GM19043 (cell line): ENCODE results near the gene AP2B1.

Experiments
- ATAC-seq: cut with Tn5 transposase; IDR thresholded peaks from one replicate; pipeline ENCODE4 v1.9.1; 2021; ENCODE audit warnings: low read depth; ENCODE audit not compliant: unreplicated experiment

The AP2B1 gene

DNA sequence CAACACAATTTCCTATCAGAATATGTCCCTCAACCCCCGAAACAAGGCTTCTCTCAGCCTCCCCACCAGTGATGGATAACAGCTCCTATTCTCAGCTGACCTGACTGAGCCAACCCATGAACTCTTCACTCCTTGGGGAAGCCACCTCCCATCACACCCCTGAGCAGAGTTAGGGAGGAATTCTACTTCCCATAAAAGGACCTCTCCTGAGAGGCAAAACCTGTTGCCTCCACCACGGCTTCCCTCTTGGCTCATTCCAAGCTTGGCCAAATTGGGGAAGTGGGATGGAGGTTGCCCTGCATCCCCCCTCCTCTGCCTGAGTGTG, 138.6 kb downstream of the AP2B1 start:
- ATAC-seq = no peak

DNA sequence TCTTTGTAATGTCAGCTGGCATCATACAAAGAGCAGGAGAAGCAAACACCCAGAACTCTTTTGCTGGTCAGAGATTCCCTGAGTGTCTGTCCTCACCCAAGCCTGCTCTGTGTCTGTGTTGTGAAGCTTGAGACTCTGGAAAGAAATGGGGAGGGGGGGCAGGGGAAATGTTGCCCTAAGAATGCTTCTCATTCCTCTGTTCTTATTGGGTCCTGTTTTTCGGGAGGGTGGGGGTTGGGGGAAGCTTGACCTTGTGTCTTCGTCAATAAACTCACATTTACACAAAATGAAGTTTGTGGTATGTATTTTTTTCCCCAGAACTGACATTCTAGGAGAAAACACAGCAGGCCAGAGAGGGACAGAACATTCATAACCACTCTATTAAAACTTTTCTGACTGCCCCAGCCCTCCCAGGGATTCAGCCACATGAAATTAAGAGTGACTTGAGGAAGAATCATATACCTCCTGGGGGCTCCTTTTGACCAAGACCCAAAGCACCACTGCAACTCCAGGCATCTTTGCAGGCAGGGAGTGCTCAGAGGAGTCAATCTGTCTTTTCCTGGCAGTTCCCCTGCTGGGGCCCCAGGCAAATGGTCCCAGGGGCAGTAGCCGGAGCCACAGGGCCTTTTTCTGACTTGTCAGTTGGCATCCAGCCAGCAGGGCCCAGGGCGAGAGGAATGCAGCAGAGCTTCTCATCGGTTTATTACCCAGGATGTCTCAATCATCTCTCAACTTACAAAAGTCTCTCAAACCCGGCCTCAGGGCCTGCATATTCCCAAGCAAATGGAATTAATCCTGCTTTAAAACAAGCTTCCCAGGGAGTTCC, 139.2 kb downstream of the AP2B1 start:
- ATAC-seq = no peak

DNA sequence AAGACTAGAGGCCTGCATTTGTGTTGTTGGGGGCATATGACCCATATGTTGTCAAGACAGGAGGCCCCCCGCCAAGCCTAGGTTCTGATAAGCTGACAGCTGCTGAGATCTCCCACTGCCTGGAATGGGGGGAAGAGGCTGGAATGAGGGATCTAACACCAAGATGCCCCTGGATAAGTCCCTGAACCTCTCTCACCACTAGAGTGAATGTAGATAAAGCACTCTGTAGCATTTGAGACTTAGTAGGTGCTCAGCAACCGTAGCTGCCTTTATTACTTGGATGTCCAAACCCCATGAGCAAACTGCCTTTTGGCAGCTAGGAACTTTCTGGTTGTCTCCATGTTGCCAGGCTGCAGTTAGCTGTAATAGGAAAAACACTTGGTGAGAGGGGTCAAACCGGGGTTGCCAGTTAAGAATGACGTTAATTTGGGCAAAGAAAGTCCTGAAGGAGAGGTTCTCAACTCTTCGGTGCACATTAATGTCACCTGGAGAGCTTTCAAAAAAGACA, 139.9 kb downstream of the AP2B1 start:
- ATAC-seq = no peak

DNA sequence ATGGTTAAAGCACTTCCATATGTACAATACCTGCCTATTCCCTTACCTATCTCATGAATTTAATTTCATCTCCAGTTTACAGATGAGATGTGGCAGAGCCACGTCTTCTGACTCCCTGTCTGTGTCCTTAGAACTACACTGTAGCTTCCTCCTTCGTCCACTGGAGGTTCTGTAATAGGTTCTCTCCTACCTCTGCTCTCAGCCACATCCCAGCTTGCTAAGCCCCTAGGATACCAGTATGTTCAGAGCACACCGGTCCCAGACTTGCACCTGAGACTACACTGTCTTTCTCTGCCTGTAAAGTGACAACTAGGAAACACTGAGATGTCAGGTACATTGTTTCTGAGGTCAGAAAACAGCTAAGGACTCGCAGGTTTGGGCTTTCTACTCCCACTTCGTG, 140.5 kb downstream of the AP2B1 start:
- no peak for ATAC-seq

DNA sequence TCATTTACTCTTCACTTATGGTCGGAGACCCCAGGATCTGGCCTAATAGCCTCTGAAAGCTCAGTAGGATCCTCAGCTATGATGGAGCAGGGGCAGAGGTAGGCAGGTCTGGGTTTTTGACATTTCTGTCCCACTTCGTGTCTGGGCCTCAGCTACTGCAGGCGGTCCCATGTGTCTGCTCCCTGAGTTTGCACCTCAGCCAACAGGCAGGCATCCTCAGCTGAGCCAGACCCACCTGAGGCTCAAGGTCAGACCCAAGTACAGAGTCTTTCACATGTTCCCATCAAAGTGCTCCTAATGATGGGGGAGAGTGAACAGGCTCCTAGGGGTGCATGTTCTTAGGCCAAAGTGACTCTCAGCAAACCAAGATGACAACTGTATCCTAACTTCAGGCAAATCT, 141.4 kb downstream of the AP2B1 start:
- no peak for ATAC-seq

DNA sequence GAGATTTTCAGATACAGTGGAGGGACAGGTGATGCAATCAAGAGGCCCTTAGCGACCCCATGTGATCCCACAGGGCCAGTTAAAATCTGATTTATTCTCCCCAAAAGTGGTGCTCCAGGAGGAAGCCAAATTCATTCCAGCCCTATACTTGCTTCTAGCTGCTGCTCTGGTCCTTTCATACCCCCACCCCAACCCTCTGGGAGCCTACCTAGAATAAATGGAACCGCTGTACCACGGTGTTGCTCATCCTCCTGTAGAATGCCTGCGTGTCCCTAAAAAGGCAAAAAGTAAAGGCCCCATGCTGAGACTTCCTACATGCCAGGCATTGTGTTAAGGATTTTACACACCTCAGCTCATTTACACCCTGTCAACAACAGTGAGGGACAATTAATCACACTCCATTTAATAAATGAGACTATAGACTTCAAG, 142.3 kb downstream of the AP2B1 start:
- no peak for ATAC-seq

DNA sequence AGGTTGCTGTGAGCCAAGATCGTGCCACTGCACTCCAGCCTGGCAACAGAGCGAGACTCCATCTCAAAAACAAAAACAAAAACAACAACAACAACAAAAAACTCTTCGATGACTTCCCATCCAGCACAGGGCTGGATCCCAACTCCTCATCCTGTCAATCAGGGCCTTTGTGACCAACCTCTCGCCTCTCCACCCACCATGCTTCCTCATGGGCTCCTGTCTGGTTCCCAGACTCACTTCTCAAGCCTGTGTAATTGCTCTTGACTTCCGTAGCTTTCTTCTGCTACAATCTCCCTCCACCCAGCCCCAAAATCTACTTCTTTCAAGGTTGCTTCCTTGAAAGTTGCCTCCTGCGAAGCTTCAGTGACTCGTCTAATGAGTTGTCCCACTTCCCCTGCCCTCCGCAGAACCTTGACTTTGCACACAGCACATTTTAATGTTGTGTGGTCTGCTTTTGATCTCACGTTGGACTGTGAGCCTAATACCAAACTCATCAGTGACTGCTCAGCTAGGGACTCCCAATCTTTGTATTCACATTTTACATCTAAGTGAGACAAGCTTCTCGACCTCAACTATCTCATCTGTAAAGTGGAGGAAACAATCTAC, 143.4 kb downstream of the AP2B1 start:
- no peak for ATAC-seq

DNA sequence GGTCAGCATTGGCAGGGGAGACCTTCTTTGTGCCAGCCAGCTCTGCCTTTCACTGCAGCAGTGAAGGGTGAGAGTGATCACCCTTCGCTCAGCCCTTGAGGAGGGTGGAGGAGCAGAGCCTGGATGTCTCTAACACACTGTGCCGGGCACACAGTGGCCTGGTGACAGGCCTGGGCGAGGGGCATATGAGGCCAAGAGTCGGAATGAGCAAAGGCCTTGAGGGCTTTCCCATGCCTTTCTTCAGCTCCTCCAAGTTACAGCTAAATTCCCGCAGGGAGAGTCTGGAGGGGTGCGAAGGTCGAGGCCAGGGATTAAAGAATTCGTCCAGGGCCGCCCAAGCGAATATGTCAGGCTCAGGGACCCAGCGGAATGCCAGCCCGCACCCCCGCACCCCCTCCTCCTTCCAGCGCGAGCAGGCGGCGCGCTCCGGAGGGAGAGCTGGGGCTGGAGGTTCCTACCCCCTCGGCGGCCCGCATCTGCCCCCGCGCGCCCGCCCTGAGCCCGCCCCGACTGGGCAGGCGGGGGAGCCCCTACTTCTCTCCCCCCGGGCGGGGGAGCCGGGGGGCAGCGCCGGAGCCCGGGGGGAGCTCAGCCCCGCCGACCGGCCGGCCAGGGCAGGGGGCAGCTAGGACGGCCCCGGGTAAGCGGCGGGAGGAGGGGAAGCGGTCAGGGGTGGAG, 144.3 kb downstream of the AP2B1 start, which contains the start of gene RASL10B:
TSS of gene RASL10B (plus strand) at position 401 of the 678 bp plus-strand sequence. CDS start 3,546 bp downstream, outside the sequence.
- no peak for ATAC-seq

DNA sequence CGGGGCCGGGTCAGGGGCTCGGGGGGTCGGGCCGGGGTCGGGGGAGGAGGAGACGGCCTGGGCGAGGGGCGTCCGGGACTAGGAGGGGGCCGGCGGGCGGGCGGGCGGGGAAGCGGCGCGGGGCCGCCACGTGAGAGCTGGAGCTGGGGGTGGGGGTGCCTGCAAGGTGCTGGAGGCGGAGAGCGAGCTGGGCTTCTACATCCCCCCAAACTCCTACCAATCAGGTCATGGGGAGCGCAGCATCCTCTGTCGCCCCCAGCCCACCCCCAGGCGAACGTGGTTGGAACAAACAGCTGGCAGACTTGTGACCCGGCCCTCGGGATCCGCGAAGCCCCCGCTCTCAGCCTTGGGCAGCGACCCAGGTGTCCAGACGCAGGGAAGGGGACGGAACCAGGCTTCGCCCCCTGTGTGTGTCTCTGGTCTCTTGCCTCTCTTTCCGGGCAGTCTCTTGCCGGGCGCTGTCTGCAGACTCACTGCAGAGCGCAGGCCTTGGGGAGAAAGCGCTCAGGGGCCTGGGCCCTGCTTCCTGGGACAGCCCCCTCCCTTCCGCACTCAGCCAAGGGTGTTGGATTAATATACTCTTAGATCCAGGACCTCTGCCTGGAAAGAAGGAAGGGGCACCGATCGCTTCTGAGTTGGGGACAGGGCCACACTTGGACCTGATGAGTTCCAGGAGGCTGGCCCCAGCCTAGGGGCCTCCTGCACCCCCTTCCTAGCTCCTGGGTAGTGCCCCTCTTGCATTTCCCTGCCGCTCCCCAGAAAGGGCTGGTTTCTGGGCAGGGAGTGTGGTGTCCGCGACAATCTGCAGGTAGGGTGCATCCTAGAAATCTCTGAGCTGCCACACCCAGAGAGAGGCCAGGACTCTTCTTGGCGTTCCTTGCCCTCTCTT, 145.0 kb downstream of the AP2B1 start:
- ATAC-seq = no peak

DNA sequence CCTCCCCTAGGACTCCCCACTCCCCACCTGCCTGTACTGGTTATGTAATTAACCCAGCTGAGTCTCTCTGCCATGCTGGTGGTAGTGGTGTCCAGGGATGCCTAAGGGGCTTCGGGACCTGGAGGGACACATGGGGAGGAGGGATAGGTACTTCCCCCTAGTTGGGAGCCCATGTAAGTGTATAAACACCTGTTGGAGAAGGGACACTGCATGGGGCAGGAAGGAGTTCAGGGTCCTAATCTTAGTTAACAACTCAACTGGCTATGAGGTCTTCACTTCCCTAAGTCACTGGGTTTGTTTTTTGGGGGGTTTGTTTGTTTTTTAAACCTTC, 145.6 kb downstream of the AP2B1 start:
- no peak for ATAC-seq

DNA sequence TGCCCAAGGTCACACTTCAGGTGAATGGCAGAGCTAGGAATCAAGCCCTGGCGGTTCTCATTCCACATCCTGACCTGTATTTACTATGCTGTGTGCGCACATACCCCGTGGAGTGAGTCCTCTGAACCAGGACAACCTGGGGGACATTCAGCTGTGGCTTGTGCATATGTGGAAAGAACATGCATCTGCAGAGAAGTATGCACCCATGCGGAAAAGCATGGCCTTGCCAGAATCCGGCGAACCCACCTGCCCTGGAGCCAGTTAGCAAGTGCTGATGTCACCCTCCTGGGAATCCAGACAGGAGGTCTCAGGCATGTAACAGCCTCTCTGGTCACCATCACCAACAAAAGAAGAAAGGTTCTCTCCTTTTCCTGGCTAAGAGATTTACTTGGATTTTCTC, 146.2 kb downstream of the AP2B1 start:
- no peak for ATAC-seq

DNA sequence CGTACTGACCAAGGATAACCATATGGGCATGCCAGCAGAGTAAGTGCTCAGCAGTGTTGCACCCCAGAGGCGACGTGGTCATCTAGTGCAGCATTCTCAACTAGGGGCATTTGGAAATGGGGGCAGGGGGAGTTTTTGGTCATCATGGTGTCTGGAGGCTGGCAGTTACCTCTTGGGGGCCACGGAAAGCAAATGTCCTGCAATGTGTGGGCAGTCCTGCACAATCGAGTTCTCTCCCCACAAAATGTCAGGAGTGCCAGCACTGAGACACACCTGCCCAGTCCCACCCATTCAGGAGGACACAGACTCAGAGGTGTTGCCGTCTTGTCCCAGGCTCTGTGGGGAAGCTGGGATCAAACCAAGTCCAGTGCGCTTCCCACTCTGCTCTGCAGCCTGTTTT, 147.3 kb downstream of the AP2B1 start:
- ATAC-seq = no peak

DNA sequence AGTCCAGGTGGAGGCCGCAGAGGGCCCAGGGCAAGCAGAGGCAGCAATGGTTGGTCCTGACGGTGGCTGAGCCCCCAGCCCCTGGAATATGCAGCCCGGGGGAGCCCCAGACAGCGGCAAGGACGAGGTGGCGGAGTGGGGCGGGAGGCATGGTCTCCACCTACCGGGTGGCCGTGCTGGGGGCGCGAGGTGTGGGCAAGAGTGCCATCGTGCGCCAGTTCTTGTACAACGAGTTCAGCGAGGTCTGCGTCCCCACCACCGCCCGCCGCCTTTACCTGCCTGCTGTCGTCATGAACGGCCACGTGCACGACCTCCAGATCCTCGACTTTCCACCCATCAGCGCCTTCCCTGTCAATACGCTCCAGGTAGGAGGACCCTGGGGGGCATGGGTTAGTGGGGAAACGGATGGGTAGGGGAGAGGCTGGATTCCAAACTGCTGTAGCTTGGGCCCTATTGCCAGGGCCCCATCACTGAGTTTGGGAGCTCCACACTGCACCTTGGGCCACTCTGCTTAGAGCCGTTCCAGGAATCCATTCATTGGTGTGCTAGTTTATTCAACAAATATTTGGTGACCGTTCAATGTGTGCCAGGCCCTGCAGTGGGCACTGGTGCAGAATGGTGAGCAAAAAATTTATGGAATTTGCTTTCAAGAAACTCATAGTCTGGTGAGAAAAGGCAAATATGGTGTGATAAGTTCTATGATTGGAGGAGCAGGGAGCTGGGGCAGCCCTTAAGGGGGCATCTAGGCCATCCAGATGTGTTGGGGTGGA, 148.1 kb downstream of the AP2B1 start:
- no peak for ATAC-seq

DNA sequence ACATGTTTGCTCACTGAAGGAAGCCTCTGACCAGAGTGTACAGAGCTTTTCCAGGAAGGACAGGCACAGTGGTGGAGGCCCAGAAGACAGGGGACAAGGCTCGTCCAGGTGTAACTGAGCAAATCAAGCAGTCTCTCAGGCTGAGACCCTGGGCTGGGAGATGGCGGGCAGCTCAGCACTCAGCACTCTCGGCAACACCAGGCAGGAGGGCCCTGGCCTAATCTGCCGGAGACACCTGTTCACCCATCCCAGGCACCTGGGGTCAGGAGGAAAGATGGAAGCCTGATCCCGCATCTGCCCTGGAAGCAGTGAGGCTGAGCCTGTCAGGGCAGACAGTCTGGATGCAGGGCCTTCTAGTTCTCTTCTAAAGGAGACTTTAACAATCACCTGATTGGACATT, 149.1 kb downstream of the AP2B1 start:
- ATAC-seq = no peak

DNA sequence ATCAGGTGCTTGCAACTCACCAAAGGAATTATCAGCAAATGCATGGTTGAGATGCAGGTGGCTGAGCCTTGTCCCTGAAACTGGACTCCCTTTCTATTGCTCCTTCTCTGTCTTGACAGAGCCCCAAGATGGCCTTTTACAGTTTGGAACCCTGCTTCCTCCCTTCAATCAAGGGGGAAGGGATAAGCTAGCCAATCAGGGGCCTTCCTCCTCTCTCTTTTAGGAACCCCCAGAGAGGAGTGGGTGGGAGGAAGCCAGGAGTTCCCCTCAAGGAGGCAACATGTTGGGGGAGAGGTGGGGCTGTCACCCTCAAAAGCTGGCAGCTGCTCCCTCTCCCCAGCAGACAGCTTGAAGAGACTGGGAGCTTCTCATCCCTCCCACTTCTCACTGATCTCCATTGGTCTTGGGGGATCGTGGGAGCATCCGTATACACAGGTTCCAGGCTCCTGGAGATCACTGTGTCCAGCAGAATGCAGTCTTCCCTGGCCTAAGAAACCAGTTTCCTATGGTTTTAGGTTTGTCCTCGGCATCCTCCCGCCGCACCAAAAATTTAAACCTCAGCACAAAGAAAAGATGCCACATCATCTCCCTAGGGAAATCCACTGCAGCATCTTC, 151.5 kb downstream of the AP2B1 start:
- no peak for ATAC-seq

DNA sequence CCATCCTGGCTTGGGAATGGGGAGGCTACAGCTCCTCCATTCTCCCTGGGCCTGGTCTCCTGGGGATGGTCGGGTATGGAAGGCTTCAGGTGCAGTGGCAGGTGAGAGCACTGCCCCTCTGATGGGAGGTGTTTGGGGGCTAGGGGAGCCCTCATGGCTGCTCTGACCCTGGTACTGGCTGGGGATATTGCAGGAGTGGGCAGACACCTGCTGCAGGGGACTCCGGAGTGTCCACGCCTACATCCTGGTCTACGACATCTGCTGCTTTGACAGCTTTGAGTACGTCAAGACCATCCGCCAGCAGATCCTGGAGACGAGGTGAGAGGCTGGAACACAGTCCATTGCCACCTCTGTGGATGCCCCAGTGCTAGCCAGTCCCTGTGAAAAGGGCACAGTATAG, 153.1 kb downstream of the AP2B1 start:
- no peak for ATAC-seq

GRCh38 chr17:35740997-35741931, 154.1 kb downstream of the AP2B1 start:
- ATAC-seq = no peak

GRCh38 chr17:35742496-35742895, 155.4 kb downstream of the AP2B1 start:
- no peak for ATAC-seq
